HG03571 (cell line): ENCODE measurements around the gene BCL6.
"Not testable (repeated sequence)": the region's sequence is repeated elsewhere in the genome, so short reads cannot be mapped to it uniquely, and the experiment has no call there.

Source experiments
- ATAC-seq: cut with Tn5 transposase; IDR thresholded peaks from one replicate; pipeline ENCODE4 v1.9.1; 2021; ENCODE audit not compliant: unreplicated experiment

Gene BCL6

GRCh38 chr3:187717572-187717971 is 27.7 kb downstream of the BCL6 start:
- ATAC-seq: no peak

- peak; percentile 81 for ATAC-seq
These were observed 30.8 kb downstream of the BCL6 start for GRCh38 chr3:187714404-187714979.

- ATAC-seq: no peak
These were observed 31.8 kb downstream of the BCL6 start for GRCh38 chr3:187713504-187713903.

GRCh38 chr3:187709155-187709554 is 36.1 kb downstream of the BCL6 start:
- no peak for ATAC-seq

GRCh38 chr3:187708696-187709095 is 36.6 kb downstream of the BCL6 start:
- no peak for ATAC-seq

GRCh38 chr3:187706971-187707370 is 38.3 kb downstream of the BCL6 start:
- no peak for ATAC-seq

- no peak for ATAC-seq
These were observed 40.1 kb downstream of the BCL6 start for GRCh38 chr3:187705164-187705563.

GRCh38 chr3:187702507-187703033 is 42.7 kb downstream of the BCL6 start, which contains the start of gene RTP2:
TSS of gene RTP2 (minus strand) at chr3:187702557. CDS start at chr3:187702128, 429 bp downstream.
- no peak for ATAC-seq

- ATAC-seq: no peak
These were observed 45.0 kb downstream of the BCL6 start for GRCh38 chr3:187700249-187700648.

- ATAC-seq: no peak
These were observed 46.5 kb downstream of the BCL6 start for GRCh38 chr3:187698499-187699399.

GRCh38 chr3:187696021-187696420 is 49.2 kb downstream of the BCL6 start:
- ATAC-seq: no peak

GRCh38 chr3:187695449-187695848 is 49.8 kb downstream of the BCL6 start:
- no peak for ATAC-seq

GRCh38 chr3:187694801-187695200 is 50.5 kb downstream of the BCL6 start:
- no peak for ATAC-seq

GRCh38 chr3:187693431-187693830 is 51.8 kb downstream of the BCL6 start:
- no peak for ATAC-seq

- no peak for ATAC-seq
These were observed 55.3 kb downstream of the BCL6 start for GRCh38 chr3:187689984-187690383.

GRCh38 chr3:187686621-187687273 is 58.5 kb downstream of the BCL6 start:
- no peak for ATAC-seq

- no peak for ATAC-seq
These were observed 59.3 kb downstream of the BCL6 start for GRCh38 chr3:187685948-187686347.

- ATAC-seq: no peak
These were observed 60.4 kb downstream of the BCL6 start for GRCh38 chr3:187684880-187685279.

- ATAC-seq: no peak
These were observed 60.8 kb downstream of the BCL6 start for GRCh38 chr3:187684444-187684843.

- not testable (repeated sequence) for ATAC-seq
These were observed 63.5 kb downstream of the BCL6 start for GRCh38 chr3:187681756-187682155.

GRCh38 chr3:187679638-187680396 is 65.5 kb downstream of the BCL6 start:
- ATAC-seq: peak; percentile 78
